IPS DF 6.9 (cell line): Measurements from ENCODE around the gene EGLN2.

Source experiments
- DNase-seq: peaks from one replicate; pipeline ENCODE4 v3.0.0-alpha.2; 2013; ENCODE audit warnings: low read depth, low spot score
- H3K27ac ChIP-seq: one replicate; pipeline ENCODE4 v1.5.1; 2013; ENCODE audit warnings: low read length, control low read depth
- H3K27me3 ChIP-seq: 2 replicates; pipeline ENCODE4 v1.6.1; 2013; ENCODE audit warnings: mild to moderate bottlenecking, low read length; ENCODE audit not compliant: control insufficient read depth, insufficient read depth
- H3K36me3 ChIP-seq: 2 replicates; pipeline ENCODE4 v1.6.1; 2013; ENCODE audit warnings: low read length; ENCODE audit not compliant: control insufficient read depth, insufficient read depth
- H3K4me1 ChIP-seq: 2 replicates; pipeline ENCODE4 v1.6.1; 2013; ENCODE audit warnings: low read length; ENCODE audit not compliant: control insufficient read depth, insufficient read depth
- H3K4me3 ChIP-seq: 2 replicates; pipeline ENCODE4 v1.5.1; 2013; ENCODE audit warnings: mild to moderate bottlenecking, low read length
- H3K9me3 ChIP-seq: 2 replicates; pipeline ENCODE4 v1.6.1; 2013; ENCODE audit warnings: low read length, inconsistent platforms; ENCODE audit not compliant: control insufficient read depth, insufficient read depth
- whole genome bisulfite sequencing: extraction: QIAGEN DNeasy Blood & Tissue Kit; methylation state at CpG from one replicate; pipeline ENCODE4 v1.1.7; 2013; ENCODE audit warnings: mixed read lengths, missing lambda C conversion rate; ENCODE audit not compliant: insufficient read length, insufficient coverage; 5-methylcytosine and 5-hydroxymethylcytosine counted together

EGLN2 gene

DNA sequence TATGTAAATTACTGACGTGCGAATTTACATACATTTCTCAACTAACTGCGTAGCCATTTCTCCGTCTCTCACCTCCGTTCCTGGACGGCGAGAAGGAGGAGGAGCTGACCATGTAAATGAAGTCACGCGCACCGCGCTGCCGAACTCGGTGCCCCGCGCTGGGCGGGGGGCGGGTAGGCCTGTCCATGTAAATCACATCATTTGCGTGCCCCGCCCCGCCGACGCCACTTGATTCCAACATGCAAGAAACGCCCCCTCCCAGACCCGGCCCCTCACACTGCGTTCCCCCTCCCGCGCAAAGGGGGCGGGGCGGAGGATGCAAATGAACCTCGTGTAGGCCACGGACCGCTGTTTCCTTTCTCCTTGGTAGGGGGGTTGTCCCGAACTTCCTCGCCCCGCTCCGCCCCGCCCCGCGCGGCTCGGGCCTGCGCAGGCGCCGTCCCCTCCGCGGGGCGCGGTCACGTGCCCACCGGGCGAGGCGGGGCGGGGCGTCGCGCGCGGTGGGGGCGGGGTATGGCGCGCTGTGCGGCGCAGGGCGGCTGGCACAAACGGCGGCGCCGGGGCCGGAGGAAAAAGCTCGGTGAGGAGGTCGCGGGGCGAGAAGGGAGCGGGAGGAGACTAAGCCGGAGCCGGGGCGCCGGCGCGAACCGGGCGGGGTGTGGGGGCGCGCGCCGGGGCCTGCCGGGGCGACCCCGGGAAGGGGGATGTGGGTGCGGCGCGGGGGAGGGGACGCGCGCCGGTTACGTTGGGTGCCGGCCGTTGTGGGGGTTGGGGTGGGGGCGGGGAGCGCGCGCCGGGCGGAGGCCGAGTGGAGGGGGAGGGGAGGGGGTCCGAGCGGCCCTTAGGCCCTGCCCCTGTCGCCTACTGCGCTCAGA lies at the start of gene EGLN2:
Gene EGLN2 (plus strand): TSS at position 509 of the 875 bp plus-strand sequence. CDS start 1,382 bp downstream, outside the sequence.
- no CpG with 5 or more reads among the region's 110 CpGs for WGBS
- H3K4me1 ChIP-seq: peaks cover 7% of the 10 kb centered on the region
- H3K4me3 ChIP-seq: peak within 1 kb of the TSS; percentile 89
- no peaks in the 10 kb centered on the region for H3K9me3 ChIP-seq
- H3K27ac ChIP-seq: no peak within 1 kb of the TSS
- peak; percentile 98 for DNase-seq
- H3K27me3 ChIP-seq: no peaks in the 10 kb centered on the region
- H3K36me3 ChIP-seq: peaks cover 17% of the 10 kb centered on the region

DNA sequence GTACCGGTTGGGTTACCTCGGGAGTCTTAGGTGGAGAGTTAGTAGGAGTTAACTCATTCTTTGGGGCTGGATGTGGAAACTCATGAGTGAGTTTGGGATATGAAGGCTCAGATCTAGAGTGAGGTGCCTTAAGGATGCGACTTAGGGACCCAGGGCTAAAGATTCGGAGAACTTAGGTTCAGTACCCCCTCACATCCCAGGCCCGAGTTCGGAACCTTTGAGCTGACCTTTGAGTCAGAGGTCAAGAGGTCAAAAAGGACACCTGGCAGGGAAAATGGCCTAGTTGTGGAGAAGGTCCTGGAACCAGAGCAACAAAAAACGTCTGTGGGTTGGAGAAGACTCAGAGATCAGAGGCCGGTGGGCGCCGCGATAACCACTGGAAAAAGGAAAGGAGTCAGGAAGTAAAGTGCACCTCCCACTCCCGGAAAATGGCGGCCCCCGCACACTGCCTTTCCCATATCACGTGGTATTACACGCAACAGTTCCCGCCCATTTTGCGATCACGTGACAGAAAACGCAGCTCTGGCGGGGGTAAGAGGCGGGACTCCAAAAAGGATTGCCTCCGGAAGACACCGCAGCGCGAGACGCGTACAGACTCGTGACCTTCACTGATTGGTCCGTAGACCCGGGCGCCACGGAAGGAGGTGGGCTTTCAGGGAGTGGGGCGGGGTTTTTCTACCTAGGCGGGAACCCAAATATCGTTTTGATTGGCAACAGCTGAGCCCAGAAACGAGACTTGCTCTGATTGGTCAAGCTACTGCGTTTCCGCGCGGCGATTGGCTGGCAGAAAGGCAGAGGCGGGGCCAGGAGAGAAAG lies 48.7 kb upstream of the EGLN2 start, which contains the start of gene ACTMAP:
Gene ACTMAP (minus strand): TSS at position 420 of the 816 bp plus-strand sequence. CDS start 674 bp downstream, outside the sequence.
- no peaks in the 10 kb centered on the region for H3K9me3 ChIP-seq
- no peaks in the 10 kb centered on the region for H3K27me3 ChIP-seq
- peak within 1 kb of the TSS; percentile 76 for H3K4me3 ChIP-seq
- WGBS: no CpG with 5 or more reads among the region's 43 CpGs
- H3K4me1 ChIP-seq: no peaks in the 10 kb centered on the region; the same call in none of the 2 replicates
- H3K36me3 ChIP-seq: peaks cover 4% of the 10 kb centered on the region; the same call in 1 of the 2 replicates
- no peak within 1 kb of the TSS for H3K27ac ChIP-seq
- peak; percentile 99 for DNase-seq

DNA sequence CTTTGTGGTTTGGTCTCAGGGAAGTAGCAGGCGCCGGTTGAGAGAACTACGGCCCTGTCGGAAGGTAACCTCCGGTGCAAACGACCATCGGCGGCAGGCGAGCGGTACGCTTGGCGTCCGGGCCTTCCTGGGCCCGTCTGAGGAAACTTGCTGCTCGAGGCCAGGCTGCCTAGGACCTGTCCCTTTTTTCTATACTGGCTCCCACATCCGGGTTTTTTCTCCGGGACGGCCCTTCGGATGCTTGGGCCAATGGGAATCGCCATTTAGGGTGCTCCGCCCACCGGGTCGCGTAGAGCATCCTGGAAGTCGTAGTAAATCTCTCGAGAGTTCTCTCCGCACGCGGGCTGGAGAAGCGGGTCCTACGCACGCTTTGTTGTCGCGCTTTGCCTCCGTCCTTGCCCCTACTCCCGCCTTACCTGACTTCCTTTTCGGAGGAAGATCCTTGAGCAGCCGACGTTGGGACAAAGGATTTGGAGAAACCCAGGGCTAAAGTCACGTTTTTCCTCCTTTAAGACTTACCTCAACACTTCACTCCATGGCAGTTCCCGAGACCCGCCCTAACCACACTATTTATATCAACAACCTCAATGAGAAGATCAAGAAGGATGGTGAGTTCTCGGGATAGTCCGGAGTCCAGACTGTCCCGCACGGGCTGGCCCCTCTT lies 48.0 kb upstream of the EGLN2 start, which contains the start of gene SNRPA:
Gene SNRPA (plus strand): TSS at position 330 of the 664 bp plus-strand sequence. CDS start 206 bp downstream, at position 536.
- Histone ChIP-seq H3K27ac (no peak within 1 kb of the TSS), H3K4me1 (no peaks in the 10 kb centered on the region; the same call in none of the 2 replicates), H3K4me3 (peak within 1 kb of the TSS; percentile 76), H3K36me3 (peaks cover 4% of the 10 kb centered on the region; the same call in 1 of the 2 replicates), H3K9me3 (no peaks in the 10 kb centered on the region), H3K27me3 (no peaks in the 10 kb centered on the region)
- peak; percentile 97 for DNase-seq
- no CpG with 5 or more reads among the region's 46 CpGs for WGBS

DNA sequence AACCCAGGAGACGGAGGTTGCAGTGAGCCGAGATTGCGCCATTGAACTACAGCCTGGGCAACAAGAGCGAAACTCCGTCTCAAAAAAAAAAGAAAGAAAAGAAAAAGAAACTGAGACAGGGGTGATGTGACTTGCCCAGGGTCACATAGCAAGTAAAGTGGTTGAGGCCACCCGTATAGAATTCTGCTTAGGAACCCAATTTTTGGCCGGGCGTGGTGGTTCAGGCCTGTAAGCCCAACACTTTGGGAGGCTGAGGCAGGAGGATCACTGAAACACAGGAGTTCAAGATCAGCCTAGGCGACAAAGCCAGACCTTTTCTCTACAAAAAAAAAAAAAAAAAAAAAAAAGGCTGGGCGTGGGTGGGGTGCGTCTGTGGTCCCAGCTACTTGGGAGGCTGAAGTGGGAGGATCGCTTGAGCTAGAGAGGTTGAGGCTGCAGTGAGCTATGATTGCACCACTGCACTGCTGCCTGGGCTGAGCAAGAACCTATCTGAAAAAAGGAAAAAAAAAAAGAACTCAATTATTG lies 46.7 kb upstream of the EGLN2 start:
- H3K4me1 ChIP-seq: no peaks in the 10 kb centered on the region; the same call in none of the 2 replicates
- no CpG with 5 or more reads among the region's 12 CpGs for WGBS
- H3K4me3 ChIP-seq: peak overlapping the region; percentile 76; the same call in 1 of the 2 replicates
- H3K36me3 ChIP-seq: peaks cover 12% of the 10 kb centered on the region; the same call in 1 of the 2 replicates
- no peak for DNase-seq
- no peaks in the 10 kb centered on the region for H3K27me3 ChIP-seq
- H3K9me3 ChIP-seq: no peaks in the 10 kb centered on the region
- H3K27ac ChIP-seq: no peak overlapping the region

DNA sequence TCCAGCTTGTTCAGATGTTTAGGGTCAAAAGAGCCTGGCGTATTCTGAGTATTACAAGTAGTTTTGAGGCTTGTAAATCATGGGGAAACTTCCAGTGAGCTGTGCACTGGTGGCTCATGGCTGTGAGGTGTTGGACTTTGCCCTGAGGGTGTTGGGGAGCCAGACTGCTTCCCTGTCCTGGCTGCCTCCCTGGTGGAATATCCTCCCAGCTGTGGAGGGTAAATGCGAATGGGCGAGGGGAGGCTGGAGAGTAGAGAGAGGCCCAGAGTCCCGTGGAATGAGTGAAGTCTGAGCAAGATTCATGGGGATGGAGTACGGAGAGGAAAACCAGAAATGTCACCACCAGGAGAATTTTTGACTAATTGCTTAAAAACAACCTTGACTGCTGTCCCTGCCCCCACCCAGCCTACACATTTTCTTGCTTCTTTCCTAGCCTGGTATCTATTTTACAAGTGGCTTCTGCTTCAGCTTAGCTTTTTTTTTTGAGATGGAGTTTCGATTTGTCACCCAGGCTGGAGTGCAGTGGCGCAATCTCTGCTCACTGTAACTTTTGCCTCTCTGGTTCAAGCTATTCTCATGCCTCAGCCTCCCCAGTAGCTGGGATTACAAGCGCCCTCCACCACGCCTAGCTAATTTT lies 44.3 kb upstream of the EGLN2 start:
- no CpG with 5 or more reads among the region's 9 CpGs for WGBS
- Histone ChIP-seq H3K9me3 (no peaks in the 10 kb centered on the region), H3K27me3 (no peaks in the 10 kb centered on the region), H3K4me1 (no peaks in the 10 kb centered on the region; the same call in 1 of the 2 replicates), H3K36me3 (peaks cover 24% of the 10 kb centered on the region), H3K4me3 (no peak overlapping the region), H3K27ac (no peak overlapping the region)
- no peak for DNase-seq

DNA sequence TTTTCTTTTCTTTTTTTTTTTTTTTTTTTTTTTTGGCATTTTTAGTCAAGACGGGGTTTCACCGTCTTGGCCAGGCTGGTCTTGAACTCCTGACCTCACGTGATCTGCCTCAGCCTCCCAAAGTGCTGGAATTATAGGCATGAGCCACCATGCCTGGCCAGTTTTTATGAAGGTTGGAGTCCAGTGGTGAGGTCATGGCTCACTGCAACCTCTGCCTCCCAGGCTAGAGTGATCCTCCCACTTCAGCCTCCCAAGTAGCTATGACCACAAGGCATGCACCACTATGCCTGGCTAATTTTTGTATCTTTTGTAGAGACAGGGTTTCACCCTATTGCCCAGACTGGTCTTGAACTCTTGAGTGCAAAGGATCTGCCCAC lies 43.8 kb upstream of the EGLN2 start:
- no CpG with 5 or more reads among the region's 3 CpGs for WGBS
- no peak overlapping the region for H3K4me3 ChIP-seq
- H3K36me3 ChIP-seq: peaks cover 28% of the 10 kb centered on the region
- no peaks in the 10 kb centered on the region for H3K9me3 ChIP-seq
- no peaks in the 10 kb centered on the region for H3K27me3 ChIP-seq
- no peak for DNase-seq
- no peaks in the 10 kb centered on the region for H3K4me1 ChIP-seq
- no peak overlapping the region for H3K27ac ChIP-seq

DNA sequence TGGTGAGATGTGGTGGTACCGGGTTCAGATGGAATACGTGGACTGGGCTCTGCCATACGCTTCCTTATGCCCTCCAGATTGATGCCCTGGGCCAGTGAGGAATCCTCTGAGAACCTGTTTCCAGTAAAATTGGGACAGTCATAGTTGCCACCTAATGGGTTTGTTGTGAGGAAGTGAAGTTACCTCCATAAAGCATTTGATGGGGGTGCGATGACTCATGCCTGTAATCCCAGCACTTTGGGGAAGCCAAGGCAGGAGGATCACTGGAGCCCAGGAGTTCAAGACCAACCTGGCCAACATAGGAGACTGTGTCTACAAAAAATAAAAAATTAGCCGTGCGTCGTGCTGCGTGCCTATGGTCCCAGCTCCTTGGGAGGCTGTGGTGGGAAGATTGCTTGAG lies 43.2 kb upstream of the EGLN2 start:
- peaks cover 33% of the 10 kb centered on the region for H3K36me3 ChIP-seq

DNA sequence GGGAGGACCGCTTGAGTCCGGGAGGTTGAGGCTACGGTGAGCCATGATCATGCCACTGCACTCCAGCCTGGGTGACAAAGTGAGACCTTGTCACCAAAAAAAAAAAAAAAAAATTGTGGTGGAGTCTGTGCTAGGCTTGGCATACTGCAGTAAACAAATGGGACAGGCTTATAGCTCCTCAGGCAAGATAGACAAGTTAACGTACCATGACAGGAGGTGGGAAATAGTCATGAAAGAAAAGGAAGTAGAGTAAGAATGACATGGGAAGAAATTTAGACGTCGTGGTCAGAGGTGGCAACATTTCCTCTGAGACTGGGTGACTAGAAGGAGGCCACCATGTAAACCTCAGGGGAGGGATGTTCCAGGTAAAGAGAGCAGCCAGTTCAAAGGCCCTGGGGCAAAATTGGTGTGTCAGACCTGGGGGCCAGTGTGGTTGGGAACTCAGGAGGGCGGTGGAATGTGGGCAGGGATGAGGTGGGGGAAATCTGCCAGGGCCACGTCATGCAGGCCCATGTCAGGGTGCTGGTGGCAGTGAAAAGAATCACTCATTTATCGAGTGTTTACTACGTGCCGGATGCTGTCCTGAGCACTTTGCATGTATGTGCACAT lies 42.4 kb upstream of the EGLN2 start:
- Histone ChIP-seq H3K27me3 (no peaks in the 10 kb centered on the region), H3K36me3 (peaks cover 37% of the 10 kb centered on the region), H3K27ac (no peak overlapping the region), H3K9me3 (no peaks in the 10 kb centered on the region), H3K4me3 (no peak overlapping the region), H3K4me1 (no peaks in the 10 kb centered on the region)
- no peak for DNase-seq
- no CpG with 5 or more reads among the region's 11 CpGs for WGBS

More for the DNA sequence above, 43.2 kb upstream of the EGLN2 start:
- no CpG with 5 or more reads among the region's 8 CpGs for WGBS
- Histone ChIP-seq H3K27ac (no peak overlapping the region), H3K4me3 (no peak overlapping the region), H3K4me1 (no peaks in the 10 kb centered on the region), H3K9me3 (no peaks in the 10 kb centered on the region), H3K27me3 (no peaks in the 10 kb centered on the region)
- DNase-seq: no peak

DNA sequence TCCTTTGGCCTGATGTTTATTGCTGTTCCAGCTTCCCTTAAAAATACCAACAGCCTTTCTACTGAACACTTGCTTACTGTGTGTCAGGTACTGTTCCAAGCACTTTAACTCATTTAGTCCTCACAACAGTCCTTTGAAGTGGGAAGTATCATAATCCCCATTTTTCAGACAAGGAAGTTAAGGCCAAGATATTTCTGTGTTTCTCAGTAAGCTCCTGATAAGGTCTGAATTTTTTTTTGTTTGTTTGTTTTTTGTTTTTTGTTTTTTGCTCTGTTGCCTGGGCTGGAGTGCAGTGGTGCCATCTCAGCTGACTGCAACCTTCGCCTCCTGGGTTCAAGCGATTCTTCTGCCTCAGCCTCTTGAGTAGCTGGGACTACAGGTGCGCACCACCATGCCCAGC lies 40.5 kb upstream of the EGLN2 start:
- Histone ChIP-seq H3K36me3 (peaks cover 56% of the 10 kb centered on the region), H3K9me3 (no peaks in the 10 kb centered on the region), H3K4me1 (no peaks in the 10 kb centered on the region), H3K4me3 (no peak overlapping the region), H3K27me3 (no peaks in the 10 kb centered on the region), H3K27ac (no peak overlapping the region)
- DNase-seq: no peak
- WGBS: no CpG with 5 or more reads among the region's 3 CpGs
